GM18909 (cell line): ENCODE measurements around the gene IQGAP2.

Source experiments
- ATAC-seq: cut with Tn5 transposase; IDR thresholded peaks from one replicate; pipeline ENCODE4 v1.9.1; 2021; ENCODE audit warnings: mild to moderate bottlenecking; ENCODE audit not compliant: unreplicated experiment, poor library complexity

Gene IQGAP2

GRCh38 chr5:76634661-76635060, 231.6 kb downstream of the IQGAP2 start:
- no peak for ATAC-seq

DNA sequence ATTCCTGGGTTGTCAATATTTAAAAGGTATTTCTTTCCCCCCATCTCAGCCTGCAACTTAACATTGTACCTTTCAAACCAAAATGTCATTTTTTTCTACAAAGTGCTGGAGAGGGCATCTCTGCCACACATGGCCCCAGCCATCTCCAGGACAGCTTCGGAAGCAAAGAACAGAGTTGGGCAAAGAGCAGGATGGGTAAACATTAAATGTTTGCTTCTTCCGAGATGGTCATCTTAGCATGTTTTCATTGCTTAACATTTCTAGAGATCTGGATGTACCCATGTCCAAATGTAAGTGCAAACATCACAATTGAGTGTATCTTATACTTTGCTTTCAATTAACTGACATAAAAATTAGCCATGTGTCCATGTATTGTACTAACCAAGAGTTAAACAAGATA, 234.4 kb downstream of the IQGAP2 start:
- no peak for ATAC-seq

- no peak for ATAC-seq
Measured at GRCh38 chr5:76638479-76638878, 235.4 kb downstream of the IQGAP2 start.

DNA sequence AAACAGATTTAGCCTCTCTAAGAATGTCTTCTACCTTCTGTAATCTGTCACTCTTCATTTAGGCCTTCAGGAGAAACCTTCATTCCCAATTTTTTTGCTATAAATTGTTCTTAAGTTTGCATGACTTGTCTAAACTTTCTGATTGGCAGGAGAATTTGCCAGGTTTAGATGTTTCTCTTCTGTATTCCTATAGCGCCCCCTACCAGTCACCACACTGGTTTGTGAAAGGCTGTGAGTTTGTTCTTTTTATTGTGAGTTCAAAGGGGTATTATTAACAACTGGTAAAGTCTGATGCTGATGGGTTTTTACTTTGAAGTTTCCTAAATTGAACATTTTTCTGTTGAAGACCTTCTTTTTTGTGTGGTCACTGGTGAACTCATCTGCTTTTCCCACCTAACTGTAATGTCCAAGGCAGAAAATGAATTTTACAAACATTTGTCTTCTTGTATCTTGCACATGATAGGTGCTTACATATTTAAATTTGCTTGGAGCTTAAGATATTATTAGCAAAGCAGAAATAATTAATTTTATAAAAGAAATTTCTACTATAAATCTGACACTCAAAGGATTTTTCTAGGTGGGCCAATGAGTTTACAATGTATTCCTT, 238.5 kb downstream of the IQGAP2 start:
- ATAC-seq: no peak

- ATAC-seq: no peak
Measured at GRCh38 chr5:76642390-76643040, 239.4 kb downstream of the IQGAP2 start.

DNA sequence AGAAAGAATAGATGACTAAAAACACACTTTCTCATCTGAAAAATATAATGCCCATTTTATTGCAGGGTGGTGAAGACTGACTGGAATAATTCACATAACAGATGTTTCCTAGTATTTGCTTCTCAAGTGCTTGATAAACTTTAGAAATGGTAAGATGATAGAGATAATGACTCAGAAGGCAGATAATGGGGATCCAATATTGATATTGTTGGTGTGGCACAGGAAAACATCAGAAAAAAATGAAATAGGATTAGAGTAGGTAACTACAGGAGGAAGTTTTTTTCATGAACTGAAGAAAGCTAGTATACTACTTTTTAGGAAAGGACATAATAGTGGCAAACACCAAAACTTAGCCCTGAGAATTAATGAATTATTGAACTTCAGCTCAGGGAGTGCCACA, 240.3 kb downstream of the IQGAP2 start:
- no peak for ATAC-seq

- no peak for ATAC-seq
Measured at GRCh38 chr5:76649140-76649539, 246.1 kb downstream of the IQGAP2 start.

DNA sequence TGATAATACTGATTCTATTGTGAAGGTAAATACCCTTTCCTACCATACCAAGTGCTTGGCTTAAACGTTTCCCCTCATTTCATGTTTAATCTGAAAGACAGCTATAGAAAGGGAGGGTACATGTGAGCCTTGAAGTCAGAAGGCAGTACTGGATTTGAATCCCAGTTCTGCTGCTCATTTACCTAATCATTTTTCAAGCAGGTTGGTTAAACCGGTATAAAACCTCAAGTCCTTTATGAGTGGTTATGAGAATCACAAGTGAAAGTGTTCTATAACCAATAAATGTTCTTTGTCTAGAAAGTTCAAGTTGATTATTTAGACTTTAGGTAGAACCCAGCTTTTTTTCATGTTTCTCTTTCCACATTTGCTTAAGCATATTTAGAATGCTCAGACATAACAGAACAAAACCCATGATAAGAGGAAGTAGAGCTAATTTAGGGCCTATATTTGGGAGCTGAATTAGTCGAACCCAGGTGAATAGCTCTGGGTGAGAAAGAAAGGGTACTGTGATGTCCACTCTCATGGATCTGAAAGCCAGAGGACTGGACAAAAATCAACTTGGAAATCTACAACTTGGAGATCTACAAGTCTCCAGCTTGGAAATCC, 249.8 kb downstream of the IQGAP2 start:
- no peak for ATAC-seq

- no peak for ATAC-seq
Measured at GRCh38 chr5:76657091-76657490, 254.0 kb downstream of the IQGAP2 start.

GRCh38 chr5:76657683-76658311, 254.7 kb downstream of the IQGAP2 start:
- no peak for ATAC-seq

DNA sequence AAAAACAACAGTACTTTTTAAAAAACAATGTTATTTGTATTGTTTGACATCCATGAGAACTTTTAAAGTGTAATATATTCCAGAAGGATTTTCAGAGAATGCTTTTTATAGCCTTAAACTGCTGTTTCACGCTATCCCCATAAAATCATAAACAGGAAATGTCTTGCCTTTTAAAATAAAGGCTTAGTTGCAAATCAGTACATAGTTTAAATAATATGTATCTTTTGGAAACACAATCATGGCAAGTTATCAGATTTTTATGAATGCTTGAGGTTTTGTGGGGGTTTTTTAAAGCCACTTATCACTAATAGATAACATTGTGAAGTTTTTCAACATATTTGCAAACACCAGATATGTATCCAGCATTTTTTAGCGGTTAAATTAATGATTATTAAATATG, 257.3 kb downstream of the IQGAP2 start:
- ATAC-seq: no peak

GRCh38 chr5:76662521-76662920, 259.4 kb downstream of the IQGAP2 start:
- no peak for ATAC-seq

DNA sequence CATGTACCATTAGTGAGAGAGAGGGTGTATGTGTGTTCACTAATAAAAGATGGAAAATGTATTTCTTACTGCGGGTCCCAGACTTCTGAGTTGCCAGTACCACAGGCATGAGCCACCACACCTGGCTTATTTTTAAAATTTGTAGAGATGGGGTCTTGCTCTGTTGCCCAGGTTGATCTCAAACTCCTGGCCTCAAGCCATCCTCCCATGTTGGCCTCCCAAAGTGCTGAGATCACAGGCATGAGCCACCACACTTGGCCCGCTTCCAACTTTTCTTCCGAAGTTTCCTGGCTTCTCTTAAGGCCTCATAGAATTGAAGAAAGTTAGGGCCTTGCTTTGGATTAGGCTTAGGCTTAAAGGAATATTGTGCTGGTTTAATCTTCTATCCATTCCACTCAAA, 260.5 kb downstream of the IQGAP2 start:
- no peak for ATAC-seq

GRCh38 chr5:76664079-76664478, 261.0 kb downstream of the IQGAP2 start:
- ATAC-seq: no peak

GRCh38 chr5:76667495-76667894, 264.4 kb downstream of the IQGAP2 start:
- ATAC-seq: no peak

GRCh38 chr5:76669245-76669644, 266.2 kb downstream of the IQGAP2 start:
- ATAC-seq: no peak

GRCh38 chr5:76670508-76670907, 267.4 kb downstream of the IQGAP2 start:
- no peak for ATAC-seq

GRCh38 chr5:76672242-76672641, 269.2 kb downstream of the IQGAP2 start:
- no peak for ATAC-seq

- no peak for ATAC-seq
Measured at GRCh38 chr5:76673125-76673524, 270.0 kb downstream of the IQGAP2 start.

DNA sequence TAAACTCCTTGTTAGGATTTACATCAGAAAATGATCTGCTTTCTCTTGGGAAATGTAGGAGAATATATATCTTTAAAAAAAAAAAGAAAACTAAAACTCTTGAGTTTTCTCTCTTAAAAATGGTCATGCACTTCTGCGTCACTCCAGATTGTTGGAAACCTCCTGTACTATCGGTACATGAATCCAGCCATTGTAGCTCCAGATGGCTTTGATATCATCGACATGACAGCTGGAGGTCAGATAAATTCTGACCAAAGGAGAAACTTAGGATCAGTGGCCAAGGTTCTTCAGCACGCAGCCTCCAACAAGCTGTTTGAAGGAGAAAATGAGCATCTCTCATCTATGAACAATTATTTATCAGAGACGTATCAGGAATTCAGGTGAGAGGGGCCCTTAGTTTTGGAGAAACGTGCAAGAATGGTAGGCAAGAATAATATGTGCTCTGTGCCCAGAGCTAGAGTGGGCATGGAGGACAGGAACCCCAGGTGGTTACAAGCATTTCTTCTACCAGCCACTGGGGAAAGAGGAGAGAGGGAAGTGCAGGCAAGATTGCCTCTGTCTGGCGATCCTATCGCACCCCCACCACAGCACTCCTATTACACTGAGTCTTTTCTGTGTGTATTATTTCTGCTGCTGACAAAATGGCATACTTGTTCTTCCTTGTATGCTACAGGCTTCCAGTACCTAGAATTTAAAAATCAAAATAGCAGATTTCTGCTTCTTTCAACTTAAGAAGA, 271.4 kb downstream of the IQGAP2 start:
- ATAC-seq: no peak

DNA sequence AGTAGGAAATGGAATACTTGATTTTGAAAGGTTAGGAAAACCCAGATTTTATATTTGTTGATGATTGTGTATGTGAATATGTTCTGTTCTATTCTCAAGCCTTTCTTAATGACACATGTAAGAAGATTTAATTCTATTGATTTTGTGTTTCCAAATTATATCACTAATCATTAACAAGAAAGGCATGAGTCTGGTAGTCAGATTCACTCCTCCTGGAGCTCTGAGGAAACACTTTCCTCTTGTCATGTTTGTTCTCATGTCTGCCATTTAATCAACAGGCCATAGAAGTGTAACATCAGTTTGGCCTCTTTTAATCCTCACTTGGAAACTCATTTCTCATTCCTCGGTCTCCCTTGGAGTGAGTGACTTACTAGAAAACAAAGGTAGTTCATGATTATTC, 272.3 kb downstream of the IQGAP2 start:
- no peak for ATAC-seq
